CD14-positive monocyte (primary cell): Measurements from ENCODE around the gene SLC38A8. TPM values are rescaled to one million over a fixed set of nuclear protein-coding genes. Genes with fewer than 3 reads are reported as not detected.

ENCODE experiments used
- DNase-seq, 3 donors: peaks; one replicate each; pipeline ENCODE4 v3.0.0-alpha.2; 2011 to 2022
- H2AFZ ChIP-seq: 2 replicates; pipeline ENCODE4 v1.6.0; 2012; ENCODE audit warnings: mild to moderate bottlenecking, low read depth, low read length, inconsistent platforms; ENCODE audit not compliant: insufficient read depth, poor library complexity, severe bottlenecking
- H3K27ac ChIP-seq, 2 donors: 1 replicate in 1 of 2; 2 replicates in 1 of 2; pipeline ENCODE4 v1.5.1; 2012 to 2013; ENCODE audit warnings: low read length in 2 of 2, control low read depth in 1 of 2, inconsistent platforms in 1 of 2, low read depth in 1 of 2, mild to moderate bottlenecking in 1 of 2
- H3K27me3 ChIP-seq, 2 donors: one replicate each; pipeline versions ENCODE4 v1.6.0 to v1.6.1; 2011 to 2013; ENCODE audit warnings: low read length in 2 of 2; ENCODE audit not compliant: control insufficient read depth in 2 of 2, insufficient read depth in 2 of 2
- H3K36me3 ChIP-seq, 2 donors: replicated peaks in 1 of 2; 1 replicate in 1 of 2; 2 replicates in 1 of 2; pipeline versions ENCODE4 v1.5.1 to v1.6.1; 2012 to 2013; ENCODE audit warnings: low read length in 2 of 2, control low read depth in 1 of 2, inconsistent platforms in 1 of 2, mild to moderate bottlenecking in 1 of 2; ENCODE audit not compliant: insufficient read depth in 2 of 2, control insufficient read depth in 1 of 2
- H3K4me1 ChIP-seq, 2 donors: 1 replicate in 1 of 2; 2 replicates in 1 of 2; pipeline versions ENCODE4 v1.5.1 to v1.6.1; 2012 to 2013; ENCODE audit warnings: low read length in 2 of 2, control low read depth in 1 of 2, inconsistent platforms in 1 of 2, mild to moderate bottlenecking in 1 of 2, moderate library complexity in 1 of 2; ENCODE audit not compliant: insufficient read depth in 2 of 2, control insufficient read depth in 1 of 2
- H3K4me2 ChIP-seq: replicated peaks from 2 replicates; pipeline ENCODE3; 2012; ENCODE audit warnings: low read length, moderate library complexity, mild to moderate bottlenecking; ENCODE audit not compliant: poor library complexity, severe bottlenecking; ENCODE audit errors: extremely low read depth
- H3K4me3 ChIP-seq, 3 experiments: fragments of 200-600 bp in 1 of 3; sonication (generic) in 1 of 3; replicated peaks in 1 of 3; 1 replicate in 2 of 3; 2 replicates in 1 of 3; pipeline ENCODE4 v1.5.1; 2011 to 2013; ENCODE audit warnings: low read length in 3 of 3, mild to moderate bottlenecking in 3 of 3, control low read depth in 2 of 3, low read depth in 2 of 3, inconsistent platforms in 1 of 3, moderate library complexity in 1 of 3
- H3K79me2 ChIP-seq: 2 replicates; pipeline ENCODE4 v1.6.0; 2012; ENCODE audit warnings: mild to moderate bottlenecking, control low read depth, inconsistent platforms, low read length, moderate library complexity; ENCODE audit not compliant: insufficient read depth
- H3K9ac ChIP-seq: 2 replicates; pipeline ENCODE4 v1.6.0; 2017; ENCODE audit warnings: low read length, mild to moderate bottlenecking; ENCODE audit not compliant: insufficient read depth, poor library complexity, severe bottlenecking
- H3K9me3 ChIP-seq, 2 donors: replicated peaks in 1 of 2; 1 replicate in 1 of 2; 2 replicates in 1 of 2; pipeline versions ENCODE4 v1.5.1 to v1.6.1; 2012 to 2013; ENCODE audit warnings: low read length in 2 of 2, control low read depth in 1 of 2; ENCODE audit not compliant: control insufficient read depth in 1 of 2, insufficient read depth in 1 of 2
- H4K20me1 ChIP-seq: 2 replicates; pipeline ENCODE4 v1.6.0; 2012; ENCODE audit warnings: mild to moderate bottlenecking, low read length, control low read depth, moderate library complexity; ENCODE audit not compliant: insufficient read depth
- H3K27ac Mint-ChIP-seq, 7 donors: one replicate each; pipeline ENCODE4 v1.8.0; 2020; ENCODE audit warnings: mild to moderate bottlenecking in 7 of 7, mixed read lengths in 7 of 7, moderate library complexity in 6 of 7, inconsistent platforms in 2 of 7
- H3K27me3 Mint-ChIP-seq, 3 donors: one replicate each; pipeline ENCODE4 v1.8.0; 2021 to 2022; ENCODE audit warnings: low read depth in 3 of 3, mild to moderate bottlenecking in 3 of 3, mixed read lengths in 3 of 3, moderate library complexity in 3 of 3, inconsistent platforms in 1 of 3
- H3K36me3 Mint-ChIP-seq, 2 donors: one replicate each; pipeline ENCODE4 v1.8.0; 2020; ENCODE audit warnings: mixed read lengths in 2 of 2, inconsistent platforms in 1 of 2, mild to moderate bottlenecking in 1 of 2
- H3K4me1 Mint-ChIP-seq: one replicate; pipeline ENCODE4 v1.8.0; 2020; ENCODE audit warnings: mild to moderate bottlenecking, mixed read lengths
- H3K4me3 Mint-ChIP-seq, 2 donors: one replicate each; pipeline ENCODE4 v1.8.0; 2020; ENCODE audit warnings: mild to moderate bottlenecking in 2 of 2, mixed read lengths in 2 of 2, moderate library complexity in 1 of 2
- H3K9me3 Mint-ChIP-seq, 7 donors: one replicate each; pipeline ENCODE4 v1.8.0; 2020 to 2022; ENCODE audit warnings: mixed read lengths in 7 of 7, mild to moderate bottlenecking in 6 of 7, moderate library complexity in 6 of 7, inconsistent platforms in 2 of 7
- WGBS: methylation state at CpG from one replicate; pipeline ENCODE4 v1.1.5; 2013; ENCODE audit warnings: missing lambda C conversion rate; ENCODE audit not compliant: insufficient coverage; 5-methylcytosine and 5-hydroxymethylcytosine counted together
- intact Hi-C, 2 donors: fragments of 100-400 bp; cut with micrococcal nuclease; formaldehyde crosslinking; loops; one replicate each; pipeline versions ENCODE4 v1.15.0 to v1.15.1; 2023
- polyA plus RNA-seq, 3 donors: library from polyadenylated mRNA; depleted of rRNA in 1 of 3; unstranded in 2 of 3; stranded (reverse) in 1 of 3; fragments of 300-500 nt in 2 of 3; fragments of >200 nt in 1 of 3; fragmentation: Illumina TruSeq in 2 of 3; gene quantifications; 1 replicate in 2 of 3; 2 replicates in 1 of 3; pipeline ENCODE4 v1.2.3, GENCODE V29; 2012 to 2021
- TF ChIP-seq, protein P1 (sequence below): fragments of 200-600 bp; IDR thresholded peaks from one replicate; pipeline ENCODE4 v1.8.0; 2022; ENCODE audit warnings: antibody characterized with exemption, mild to moderate bottlenecking

Gene SLC38A8
- polyA plus RNA-seq, 3 donors = not detected

DNA sequence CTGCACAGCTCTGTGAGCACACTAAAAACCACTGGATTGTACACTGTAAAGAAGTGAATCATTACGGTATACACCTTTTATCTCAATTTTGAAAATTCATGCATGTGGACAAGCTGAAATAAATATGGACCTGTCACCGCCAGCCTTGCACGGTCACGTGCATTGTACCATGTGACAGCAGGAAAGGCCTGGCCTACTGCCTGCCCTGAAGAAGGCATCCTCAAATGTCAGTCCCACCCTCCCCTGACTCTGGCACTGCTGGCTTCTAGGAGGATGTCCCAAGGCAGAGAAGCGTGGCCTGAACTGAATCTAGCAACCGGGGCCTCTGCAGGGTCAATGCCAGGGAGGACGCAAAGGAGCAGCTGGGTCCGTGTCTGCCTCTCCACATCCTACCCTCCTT, 34.6 kb downstream of the SLC38A8 start:
- no peak overlapping the region for H3K4me3 Mint-ChIP-seq
- Histone ChIP-seq H3K36me3 (no peaks in the 10 kb centered on the region), H3K9ac (no peak overlapping the region), H3K79me2 (no peaks in the 10 kb centered on the region), H3K4me2 (no peak overlapping the region), H3K27ac (no peak overlapping the region), H3K4me1 (no peaks in the 10 kb centered on the region), H3K4me3 (no peak overlapping the region), H2AFZ (no peak overlapping the region), H4K20me1 (no peaks in the 10 kb centered on the region), H3K27me3 (peaks cover 0 to 22% of the 10 kb centered on the region in 2 donors), H3K9me3 (no peaks in the 10 kb centered on the region)
- WGBS = 80% methylated on average over 3 of the region's 8 CpGs
- peaks cover 22 to 42% (median 24%) of the 10 kb centered on the region in 3 donors for H3K27me3 Mint-ChIP-seq
- DNase-seq = no peak
- TF ChIP-seq, protein P1, sequence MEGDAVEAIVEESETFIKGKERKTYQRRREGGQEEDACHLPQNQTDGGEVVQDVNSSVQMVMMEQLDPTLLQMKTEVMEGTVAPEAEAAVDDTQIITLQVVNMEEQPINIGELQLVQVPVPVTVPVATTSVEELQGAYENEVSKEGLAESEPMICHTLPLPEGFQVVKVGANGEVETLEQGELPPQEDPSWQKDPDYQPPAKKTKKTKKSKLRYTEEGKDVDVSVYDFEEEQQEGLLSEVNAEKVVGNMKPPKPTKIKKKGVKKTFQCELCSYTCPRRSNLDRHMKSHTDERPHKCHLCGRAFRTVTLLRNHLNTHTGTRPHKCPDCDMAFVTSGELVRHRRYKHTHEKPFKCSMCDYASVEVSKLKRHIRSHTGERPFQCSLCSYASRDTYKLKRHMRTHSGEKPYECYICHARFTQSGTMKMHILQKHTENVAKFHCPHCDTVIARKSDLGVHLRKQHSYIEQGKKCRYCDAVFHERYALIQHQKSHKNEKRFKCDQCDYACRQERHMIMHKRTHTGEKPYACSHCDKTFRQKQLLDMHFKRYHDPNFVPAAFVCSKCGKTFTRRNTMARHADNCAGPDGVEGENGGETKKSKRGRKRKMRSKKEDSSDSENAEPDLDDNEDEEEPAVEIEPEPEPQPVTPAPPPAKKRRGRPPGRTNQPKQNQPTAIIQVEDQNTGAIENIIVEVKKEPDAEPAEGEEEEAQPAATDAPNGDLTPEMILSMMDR = no peak
- no peaks in the 10 kb centered on the region for H3K4me1 Mint-ChIP-seq
- H3K27ac Mint-ChIP-seq = no peak overlapping the region
- intact Hi-C loops = no loop called here
- H3K36me3 Mint-ChIP-seq = no peaks in the 10 kb centered on the region
- H3K9me3 Mint-ChIP-seq = peaks cover 0 to 5% (median 0%) of the 10 kb centered on the region in 7 donors

DNA sequence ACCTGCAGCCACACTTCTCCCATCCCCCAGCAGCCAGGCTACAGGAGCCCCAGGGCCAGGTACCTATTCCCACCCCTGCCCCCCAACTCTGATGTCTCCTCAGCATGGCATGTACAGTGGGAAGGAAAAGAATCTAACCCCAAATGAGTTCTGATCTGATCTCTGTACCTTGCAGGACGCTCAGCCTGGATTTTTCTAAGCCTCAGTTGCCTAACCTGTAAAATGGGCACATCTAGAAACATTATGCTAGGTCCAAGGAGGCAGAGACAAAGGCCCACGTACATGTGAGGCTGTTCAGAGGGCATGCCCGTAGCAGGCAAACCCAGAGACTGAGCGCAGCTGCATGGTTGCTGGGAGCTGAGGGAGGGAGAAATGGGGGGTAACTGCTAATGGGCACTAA, 35.1 kb downstream of the SLC38A8 start:
- H2AFZ ChIP-seq = no peak overlapping the region
- TF ChIP-seq, protein P1 = no peak
- DNase-seq = no peak
- no peaks in the 10 kb centered on the region for H3K36me3 ChIP-seq
- peaks cover 0 to 22% of the 10 kb centered on the region in 2 donors for H3K27me3 ChIP-seq
- H3K4me2 ChIP-seq = no peak overlapping the region
- no peaks in the 10 kb centered on the region for H3K79me2 ChIP-seq
- H4K20me1 ChIP-seq = no peaks in the 10 kb centered on the region
- H3K9ac ChIP-seq = no peak overlapping the region
- intact Hi-C loops = no loop called here
- Mint-ChIP-seq H3K36me3 (no peaks in the 10 kb centered on the region), H3K9me3 (peaks cover 0 to 5% (median 0%) of the 10 kb centered on the region in 7 donors), H3K4me1 (no peaks in the 10 kb centered on the region), H3K27me3 (peaks cover 22 to 41% (median 23%) of the 10 kb centered on the region in 3 donors), H3K4me3 (no peak overlapping the region), H3K27ac (peak overlapping the region in 1 of 7 donors; percentile 47)
- no peak overlapping the region for H3K4me3 ChIP-seq
- H3K27ac ChIP-seq = no peak overlapping the region
- H3K9me3 ChIP-seq = no peaks in the 10 kb centered on the region
- 89% methylated on average over 4 of the region's 4 CpGs for WGBS
- no peaks in the 10 kb centered on the region for H3K4me1 ChIP-seq
